ENCODE measurements around the gene CYBB.
"Not testable (repeated sequence)": the region's sequence is repeated elsewhere in the genome, so short reads cannot be mapped to it uniquely, and the experiment has no call there.

Gene CYBB

DNA sequence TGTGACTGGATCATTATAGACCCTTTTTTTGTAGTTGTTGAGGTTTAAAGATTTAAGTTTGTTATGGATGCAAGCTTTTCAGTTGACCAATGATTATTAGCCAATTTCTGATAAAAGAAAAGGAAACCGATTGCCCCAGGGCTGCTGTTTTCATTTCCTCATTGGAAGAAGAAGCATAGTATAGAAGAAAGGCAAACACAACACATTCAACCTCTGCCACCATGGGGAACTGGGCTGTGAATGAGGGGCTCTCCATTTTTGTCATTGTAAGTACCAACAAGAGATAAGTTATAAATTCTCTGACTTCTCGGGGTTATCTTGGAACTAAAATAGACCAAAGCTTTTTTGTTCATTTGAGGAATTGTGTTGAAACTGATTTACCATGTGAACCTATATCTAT lies at the start of gene CYBB:
CYBB (plus strand) TSS at position 203 of the 400 bp plus-strand sequence; CDS start at position 222, 19 bp downstream.
- DNase-seq (ENCODE audit: low read depth in 2 of 2) = no peak

DNA sequence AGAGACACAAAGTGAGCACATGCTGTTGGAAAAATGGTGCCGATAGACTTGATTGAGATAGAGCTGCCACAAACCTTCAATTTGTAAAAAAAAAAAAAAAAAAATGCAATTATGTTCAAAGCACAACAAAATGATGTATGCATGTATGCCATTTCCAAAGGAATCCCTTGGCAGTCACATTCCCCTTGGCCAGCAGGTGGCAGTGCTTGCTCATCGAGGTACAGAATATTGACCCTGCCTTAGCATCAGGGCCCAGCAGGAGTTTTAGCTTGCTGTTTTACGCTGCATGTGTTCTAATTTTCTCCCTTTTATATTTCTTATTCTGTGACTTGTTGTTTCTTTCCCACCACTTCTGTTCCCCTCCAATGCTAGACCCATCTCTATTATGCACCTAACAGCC lies 34.5 kb upstream of the CYBB start:
- DNase-seq (ENCODE audit: low read depth in 2 of 2) = peak; percentile 60 to 62

DNA sequence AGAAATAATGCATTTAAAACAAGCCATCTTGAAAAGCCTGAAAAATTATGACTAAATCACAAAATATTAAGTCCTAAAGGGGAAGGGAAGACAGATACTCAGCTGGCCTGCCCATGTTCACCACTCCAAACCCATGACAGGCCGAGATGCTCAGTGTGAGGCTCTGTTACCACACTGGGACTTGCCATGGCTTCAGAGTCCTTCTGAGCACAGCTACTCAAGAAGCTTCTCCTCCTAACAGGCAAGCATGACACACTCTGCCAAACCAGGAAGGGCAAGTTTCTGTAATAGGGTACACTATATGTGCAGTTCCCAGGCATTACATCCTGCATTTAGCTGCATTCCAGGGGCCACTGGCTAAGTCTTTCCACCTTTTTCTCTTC lies 34.0 kb upstream of the CYBB start:
- no peak for DNase-seq (ENCODE audit: low read depth in 2 of 2)

DNA sequence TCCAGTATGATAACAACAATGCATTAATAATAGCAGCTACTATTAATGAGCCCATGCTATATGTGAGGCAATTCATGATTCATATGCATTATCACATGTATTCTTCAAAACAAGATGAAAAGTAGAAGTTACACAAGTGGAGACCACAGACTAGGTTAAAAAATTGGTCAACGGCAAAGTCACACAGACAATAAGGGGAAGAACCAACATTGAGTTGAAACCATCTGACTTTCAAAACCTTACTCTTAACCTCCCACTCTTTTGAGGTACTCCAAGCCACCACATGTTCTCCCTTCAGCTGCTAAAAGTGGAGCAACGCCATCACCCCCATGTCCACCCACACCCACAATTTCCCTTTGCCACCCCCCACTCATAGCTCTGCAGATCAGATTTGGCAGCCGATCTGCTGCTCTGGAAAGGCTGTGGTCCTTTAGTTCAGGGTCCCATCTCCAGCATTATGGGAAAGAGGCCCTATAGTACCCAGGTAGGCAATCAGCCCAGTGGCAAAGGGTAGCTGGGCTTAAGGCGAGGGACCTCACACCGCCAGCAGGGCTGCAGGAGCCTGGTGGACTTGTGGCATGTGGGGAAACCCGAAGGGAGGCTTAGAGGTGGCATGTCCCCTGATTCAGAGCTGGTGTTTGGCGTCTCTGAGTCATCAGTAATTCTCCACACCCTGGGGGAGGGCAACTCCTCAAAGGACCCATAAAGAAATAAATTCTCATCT lies 33.5 kb upstream of the CYBB start:
- DNase-seq (ENCODE audit: low read depth in 2 of 2) = peak in 1 of 2 donors; percentile 10

DNA sequence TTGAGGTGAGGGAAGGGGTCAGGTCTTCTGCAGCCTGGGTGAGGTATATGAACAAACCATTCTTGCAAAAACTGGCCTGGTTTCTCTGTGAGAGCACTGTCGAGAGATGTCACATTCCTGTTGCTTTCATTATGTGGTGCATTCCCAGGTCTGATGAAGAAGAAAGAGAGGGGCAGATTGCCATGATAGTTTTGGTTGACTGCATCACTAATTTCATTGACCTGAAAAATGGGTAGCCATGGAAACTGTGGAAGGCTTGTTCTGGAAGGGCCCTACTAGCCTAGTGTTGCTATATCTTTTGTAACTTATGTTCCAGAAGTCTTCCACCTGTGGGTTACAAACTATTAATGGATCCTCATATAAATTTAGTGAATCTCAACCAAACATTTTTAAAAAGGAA lies 32.9 kb upstream of the CYBB start:
- DNase-seq (ENCODE audit: low read depth in 2 of 2) = no peak

DNA sequence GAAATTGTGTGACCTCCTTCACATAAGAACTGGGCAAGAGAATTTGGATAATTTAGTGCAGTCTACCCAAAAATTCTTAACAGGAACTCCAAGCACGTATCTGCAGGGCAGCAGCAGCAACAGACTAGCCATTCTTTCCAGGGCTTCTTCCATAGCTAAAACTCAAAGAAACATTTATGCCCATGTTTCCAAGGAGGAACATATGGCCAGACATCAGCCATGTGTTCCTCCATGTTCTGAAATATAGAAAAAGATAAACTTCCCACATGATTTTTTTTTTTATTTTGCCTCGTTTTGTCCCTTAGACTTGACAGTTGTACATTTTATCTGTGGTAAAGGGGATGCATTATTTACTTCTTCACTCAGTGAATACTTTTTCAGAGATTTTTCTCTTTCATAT lies 27.6 kb upstream of the CYBB start:
- no peak for DNase-seq (ENCODE audit: low read depth in 2 of 2)

DNA sequence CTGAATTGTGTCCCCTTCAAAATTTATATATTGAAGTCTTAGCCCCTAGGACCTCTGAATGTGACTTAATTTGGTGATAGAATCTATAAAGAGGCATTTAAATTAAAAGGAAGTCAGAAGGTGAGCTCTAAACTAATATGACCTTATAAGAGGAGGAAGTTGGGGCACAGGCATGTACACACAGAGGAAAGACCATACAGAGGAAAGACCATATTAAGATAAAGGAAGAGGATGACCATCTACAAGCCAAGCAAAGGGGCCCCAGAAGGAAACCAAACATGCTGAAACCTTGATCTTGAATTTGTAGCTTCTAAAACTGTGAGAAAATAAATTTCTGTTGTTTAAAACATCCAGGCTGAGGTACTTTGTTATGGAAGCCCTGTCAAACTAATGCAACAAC lies 26.9 kb upstream of the CYBB start:
- no peak for DNase-seq (ENCODE audit: low read depth in 2 of 2)

DNA sequence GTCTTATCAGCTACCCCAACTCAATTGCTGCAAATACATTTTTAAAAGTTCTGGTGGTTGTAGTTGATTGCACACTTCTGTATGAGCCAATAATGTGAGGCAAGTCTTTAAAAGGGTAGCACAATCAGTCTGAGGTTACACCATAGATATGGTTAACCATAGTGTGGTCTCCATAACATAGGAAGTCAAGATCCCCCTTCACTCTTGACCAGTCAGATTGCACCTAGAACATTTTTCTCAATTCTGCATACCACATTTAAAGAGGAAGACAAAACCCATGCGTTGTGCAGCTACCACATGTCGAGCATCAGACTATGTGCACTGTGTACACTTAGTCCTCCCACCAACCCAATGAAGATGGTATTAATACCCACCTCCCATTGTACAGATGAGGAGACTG lies 26.5 kb upstream of the CYBB start:
- DNase-seq (ENCODE audit: low read depth in 2 of 2) = no peak

DNA sequence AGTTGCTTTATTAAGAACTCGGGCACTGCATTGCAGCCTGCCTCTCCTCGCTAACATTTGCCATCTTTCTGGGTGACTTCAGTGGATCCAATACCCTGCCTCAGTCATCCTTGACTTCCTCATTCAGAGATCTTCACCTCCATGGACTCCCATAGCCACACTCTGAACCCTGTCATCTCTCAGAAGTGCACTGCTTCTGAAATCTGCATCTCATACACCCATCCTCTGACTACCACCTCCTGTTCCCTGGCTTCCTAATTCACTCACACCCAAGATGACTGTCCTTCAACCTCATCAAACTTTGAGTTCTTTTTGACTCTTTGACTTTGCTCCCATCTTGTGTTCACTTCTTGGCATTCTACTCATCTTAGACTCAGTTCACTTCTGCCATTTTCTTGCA lies 25.3 kb upstream of the CYBB start:
- no peak for DNase-seq (ENCODE audit: low read depth in 2 of 2)

DNA sequence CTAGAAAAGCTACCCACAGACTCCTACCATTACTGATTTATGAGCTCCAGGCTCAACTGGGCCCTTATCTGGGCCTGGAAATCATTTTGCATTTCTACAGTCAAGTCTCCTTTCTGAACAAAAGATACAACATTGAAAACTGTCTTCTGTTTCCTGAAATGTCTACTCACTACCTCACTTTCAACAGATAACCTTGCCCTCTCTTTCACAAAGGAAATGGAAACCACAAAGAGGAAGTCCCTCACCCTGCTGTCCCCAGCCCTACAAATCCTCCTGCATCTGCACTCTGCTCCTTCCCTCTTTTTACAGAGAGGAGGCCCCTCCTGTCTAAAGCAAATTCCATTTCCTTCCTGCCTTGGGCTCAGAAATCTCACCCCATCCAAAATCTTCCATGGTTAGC lies 24.8 kb upstream of the CYBB start:
- peak in 1 of 2 donors; percentile 1 for DNase-seq (ENCODE audit: low read depth in 2 of 2)

DNA sequence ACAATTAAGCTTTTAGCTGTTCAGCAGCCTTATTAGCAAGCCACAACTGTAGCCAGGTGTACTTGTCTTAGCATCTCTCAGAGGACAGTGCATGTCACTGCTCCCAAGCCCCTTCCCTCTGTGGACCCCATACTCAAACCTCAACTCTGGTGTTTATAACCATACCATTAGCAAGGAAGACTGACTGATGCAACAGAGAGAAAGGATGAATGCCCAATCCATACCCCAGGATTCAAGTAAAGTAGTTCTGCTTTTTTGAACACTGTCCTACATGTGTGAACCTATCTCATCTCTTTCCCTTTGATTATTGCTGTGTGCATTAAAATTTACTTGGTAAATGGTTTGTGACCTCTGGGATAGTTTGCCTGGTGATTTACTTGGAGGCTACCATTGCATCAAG lies 22.8 kb upstream of the CYBB start:
- no peak for DNase-seq (ENCODE audit: low read depth in 2 of 2)

DNA sequence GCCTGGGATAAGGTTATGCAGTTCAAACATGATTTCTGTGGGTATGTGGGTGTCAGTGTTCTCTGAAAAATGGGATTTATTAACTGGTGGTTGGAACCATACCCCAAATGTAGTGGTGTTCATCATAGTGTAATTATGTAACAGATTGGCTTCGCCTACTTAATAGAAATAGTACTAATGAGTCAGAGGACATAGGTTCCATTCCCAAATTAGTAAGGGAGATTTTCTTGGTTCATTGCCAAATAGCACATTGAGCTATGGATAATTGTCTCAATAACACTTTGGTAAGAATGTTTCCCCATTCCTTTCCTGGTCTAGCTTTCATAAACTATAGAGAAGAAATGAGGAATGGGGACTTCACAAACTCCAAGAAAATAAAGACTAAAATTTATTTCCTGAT lies 20.5 kb upstream of the CYBB start:
- DNase-seq (ENCODE audit: low read depth in 2 of 2) = no peak

DNA sequence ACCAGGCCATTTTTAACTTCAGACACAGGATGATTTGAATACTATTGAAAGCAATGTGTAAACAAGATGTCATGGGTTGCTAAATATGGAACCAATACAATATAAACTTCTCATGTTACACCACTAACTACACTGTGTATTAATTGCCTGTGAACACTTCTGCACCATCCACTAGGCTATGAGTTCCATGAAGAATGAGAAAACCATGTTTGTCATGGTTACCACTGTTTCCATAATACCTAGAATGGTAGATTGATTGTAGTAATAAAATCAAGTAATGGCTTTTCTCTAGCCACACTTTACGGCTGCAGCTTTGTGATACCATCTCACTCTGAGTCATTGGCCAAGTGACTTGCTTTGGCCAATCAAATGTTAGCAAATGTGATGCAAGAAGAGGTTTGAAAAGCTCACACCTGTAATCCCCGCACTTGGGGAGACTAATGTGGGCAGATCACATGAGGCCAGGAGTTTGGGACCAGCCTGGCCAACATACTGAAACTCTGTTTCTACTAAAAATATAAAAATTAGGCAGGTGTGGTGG lies 19.9 kb upstream of the CYBB start:
- DNase-seq (ENCODE audit: low read depth in 2 of 2) = no peak

DNA sequence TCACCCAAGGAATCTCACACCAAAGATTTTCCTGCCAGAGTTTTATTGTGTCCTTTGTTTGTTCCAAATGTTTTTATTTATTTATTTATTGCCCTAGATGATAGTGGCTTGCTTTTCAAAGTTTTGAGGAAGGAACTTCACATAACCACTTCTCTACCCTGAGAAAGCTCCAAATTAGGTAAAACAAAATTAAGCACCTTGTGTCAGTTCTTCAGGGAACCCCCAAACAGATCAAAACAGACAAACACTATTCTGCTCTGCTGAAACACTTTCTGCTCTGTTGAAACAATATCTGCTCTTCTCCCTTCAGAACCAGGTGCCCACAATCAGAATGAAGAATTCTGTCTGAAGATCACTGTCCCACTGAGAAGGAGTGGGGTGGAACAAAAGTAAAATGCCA lies 16.5 kb upstream of the CYBB start:
- no peak for DNase-seq (ENCODE audit: low read depth in 2 of 2)

DNA sequence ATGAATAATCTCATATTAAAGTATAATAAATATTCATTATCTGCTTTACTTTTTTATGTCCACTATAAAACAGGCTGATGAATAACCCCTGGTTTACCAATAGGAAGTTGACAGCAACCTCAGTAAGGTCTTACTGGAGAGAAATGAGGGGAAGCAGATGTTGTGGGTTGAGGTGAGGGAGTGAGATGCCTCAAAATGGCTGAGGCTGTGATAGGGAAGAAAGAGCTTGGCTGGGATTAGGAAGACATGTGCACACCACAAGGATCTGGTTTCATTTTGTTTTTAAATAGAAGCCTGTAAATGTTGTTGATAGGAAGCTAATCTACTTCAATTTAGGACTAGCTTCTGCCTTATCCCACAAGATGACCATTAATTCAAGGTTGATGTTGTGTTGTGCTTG lies 14.4 kb upstream of the CYBB start:
- no peak for DNase-seq (ENCODE audit: low read depth in 2 of 2)

DNA sequence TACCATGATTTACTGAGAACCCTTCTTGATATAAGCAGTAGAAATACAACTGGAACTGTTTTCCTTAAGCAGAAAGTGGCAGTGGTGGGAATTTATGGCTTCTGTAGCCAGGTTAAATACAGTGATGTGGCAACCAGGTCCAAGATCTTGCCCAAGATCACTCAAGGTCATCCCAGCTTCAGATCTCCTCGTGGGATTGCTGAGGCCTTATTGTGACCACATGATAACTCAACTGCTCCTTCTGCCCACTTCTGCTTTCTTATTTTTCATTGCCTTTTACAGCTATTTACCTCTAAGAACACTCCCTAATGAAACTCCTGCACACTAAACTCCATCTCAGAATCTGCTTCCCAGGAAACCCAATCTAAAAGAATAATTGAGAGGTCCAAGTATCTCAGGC lies 12.4 kb upstream of the CYBB start:
- no peak for DNase-seq (ENCODE audit: low read depth in 2 of 2)

DNA sequence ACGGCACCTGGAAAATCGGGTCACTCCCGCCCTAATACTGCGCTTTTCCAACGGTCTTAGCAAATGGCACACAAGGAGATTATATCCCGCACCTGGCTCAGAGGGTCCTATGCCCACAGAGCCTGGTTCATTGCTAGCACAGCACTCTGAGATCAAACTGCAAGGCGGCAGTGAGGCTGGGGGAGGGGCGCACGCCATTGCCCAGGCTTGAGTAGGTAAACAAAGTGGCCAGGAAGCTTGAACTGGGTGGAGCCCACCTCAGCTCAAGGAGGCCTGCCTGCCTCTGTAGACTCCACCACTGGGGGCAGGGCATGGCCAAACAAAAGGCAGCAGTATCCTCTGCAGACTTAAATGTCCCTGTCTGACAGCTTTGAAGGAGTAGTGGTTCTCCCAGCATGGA lies 11.0 kb upstream of the CYBB start:
- DNase-seq (ENCODE audit: low read depth in 2 of 2) = not testable (repeated sequence)

DNA sequence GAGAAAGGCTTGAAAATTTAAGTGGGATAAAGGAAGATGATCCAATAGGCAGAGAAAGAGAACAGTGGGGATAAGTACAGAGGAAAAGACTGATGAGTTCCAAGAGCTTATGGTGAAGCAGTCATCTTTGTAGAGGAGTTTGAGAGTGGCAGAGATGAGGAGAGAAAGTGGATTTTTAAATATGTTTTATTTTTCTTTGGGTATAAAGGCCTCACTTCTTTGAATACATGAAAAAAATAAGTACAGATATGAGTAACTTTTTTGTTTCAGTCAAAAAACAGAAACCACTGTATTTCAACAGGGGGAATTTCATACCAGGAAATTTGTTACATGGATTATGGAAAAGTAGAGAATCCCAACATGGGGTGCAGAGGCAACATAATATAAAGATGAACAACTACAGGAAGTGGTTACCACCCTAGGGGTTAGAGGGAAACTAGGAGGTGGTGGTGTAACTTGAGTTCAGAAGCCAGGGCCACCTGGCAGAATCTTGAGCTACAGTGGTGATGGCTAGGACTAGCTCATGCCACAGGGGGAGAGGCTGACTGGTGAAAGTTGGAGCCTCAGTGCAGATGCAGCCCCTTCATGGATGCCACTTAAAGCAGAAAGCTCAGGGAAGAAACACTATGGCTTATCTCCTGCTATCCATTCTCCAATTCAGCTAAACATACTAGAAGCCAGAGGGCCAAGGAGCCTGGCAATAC lies 3.4 kb upstream of the CYBB start:
- no peak for DNase-seq (ENCODE audit: low read depth in 2 of 2)

DNA sequence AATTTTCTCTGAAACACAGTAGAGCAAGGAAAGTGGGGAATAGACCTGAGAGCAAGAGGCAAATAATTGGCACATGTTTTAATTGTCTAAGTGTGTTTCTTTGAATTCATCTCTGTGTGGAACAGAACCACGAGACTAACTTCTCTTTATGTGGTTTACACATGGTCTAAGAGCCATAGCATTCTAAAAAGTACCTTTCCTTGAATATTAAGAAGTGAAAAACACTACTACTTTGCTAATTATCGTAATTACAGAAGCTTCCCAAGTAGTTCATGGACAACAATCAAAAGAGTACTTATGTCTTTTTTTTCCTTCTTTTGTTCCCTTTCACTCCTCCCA lies 2.9 kb upstream of the CYBB start:
- DNase-seq (ENCODE audit: low read depth in 2 of 2) = no peak

DNA sequence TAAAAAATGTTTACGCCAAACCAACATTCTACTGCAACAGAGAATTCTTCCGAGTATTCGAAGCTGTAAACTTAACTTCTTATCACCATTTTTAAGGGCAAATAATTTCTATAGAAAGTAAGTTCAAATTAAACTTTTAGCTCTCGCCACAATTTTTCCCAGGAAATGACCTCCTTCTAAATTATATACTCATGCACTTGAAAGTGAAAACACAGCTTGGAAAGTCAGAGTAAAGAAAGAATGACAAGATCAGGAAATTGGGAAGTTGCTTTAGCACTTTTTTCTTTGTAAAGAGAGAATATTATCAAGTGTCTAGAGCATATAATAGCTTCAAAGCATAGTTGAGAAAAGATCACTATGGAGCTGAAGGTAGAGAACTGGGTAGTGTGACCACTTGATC lies 1.2 kb downstream of the CYBB start:
- DNase-seq (ENCODE audit: low read depth in 2 of 2) = no peak

DNA sequence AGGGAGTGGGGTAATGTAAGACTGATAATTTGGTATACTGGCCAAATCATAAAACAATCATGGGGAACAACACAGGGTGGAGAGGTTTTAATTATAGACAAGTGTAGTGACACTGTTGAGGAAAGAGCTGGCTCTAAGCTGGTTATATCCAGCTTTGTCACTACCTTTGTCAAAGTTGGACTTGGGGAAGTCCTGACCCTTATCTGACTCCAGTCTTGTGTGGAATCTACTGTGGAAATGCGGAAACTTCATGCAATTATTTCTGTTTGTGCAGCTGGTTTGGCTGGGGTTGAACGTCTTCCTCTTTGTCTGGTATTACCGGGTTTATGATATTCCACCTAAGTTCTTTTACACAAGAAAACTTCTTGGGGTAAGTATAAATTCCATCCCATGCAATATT lies 2.0 kb downstream of the CYBB start:
- DNase-seq (ENCODE audit: low read depth in 2 of 2) = no peak

DNA sequence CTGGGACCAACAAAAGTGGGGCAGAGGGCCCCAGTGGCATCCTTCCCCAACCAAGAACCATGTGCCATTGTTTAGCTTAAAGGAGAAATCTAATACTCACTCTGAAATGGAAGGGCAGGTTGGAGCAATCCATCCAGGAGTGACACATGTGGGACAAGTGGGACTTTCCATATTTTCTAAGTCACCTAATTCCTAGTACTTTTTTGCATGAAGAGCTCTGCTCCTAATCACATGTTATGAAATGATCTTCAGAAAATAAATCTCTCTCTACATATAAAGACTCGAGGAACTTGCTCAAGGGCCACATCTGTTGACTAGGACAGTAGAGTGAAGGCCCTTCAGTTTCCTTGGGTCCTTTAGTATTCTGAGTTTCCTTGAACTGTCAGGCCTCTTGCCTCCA lies 2.5 kb downstream of the CYBB start:
- no peak for DNase-seq (ENCODE audit: low read depth in 2 of 2)

DNA sequence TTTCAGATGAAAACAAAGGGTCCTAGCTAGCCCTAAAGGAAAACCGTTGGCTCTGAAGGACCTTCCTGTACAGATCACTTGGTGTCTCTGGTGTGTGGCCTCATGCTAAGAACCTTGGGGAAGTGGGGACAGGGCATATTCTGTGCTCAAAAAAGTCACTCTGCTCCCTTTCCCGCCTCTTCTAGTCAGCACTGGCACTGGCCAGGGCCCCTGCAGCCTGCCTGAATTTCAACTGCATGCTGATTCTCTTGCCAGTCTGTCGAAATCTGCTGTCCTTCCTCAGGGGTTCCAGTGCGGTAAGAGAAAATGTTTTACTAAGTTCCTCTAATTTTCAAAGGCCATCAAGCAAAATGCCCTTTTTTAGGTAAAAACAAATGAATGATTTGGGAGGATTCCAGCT lies 3.4 kb downstream of the CYBB start:
- DNase-seq (ENCODE audit: low read depth in 2 of 2) = no peak

DNA sequence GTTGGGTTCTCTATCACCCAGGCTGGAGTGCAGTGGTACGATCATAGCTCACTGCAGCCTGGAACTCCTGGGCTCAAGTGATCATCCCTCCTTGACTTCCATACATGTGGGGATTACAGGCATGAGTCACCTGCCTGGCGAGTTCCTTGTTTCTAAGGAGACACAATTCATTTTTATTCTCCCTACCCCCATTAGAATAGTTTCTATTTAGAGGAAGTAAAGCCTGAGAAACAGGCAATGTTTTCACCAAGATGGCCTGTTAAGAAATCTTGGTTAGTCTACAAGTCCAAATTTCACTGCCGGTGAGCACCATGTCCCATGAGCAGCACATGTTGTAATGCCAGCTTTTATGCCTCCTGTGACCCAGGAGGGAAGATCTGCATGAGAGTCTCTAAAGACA lies 5.7 kb downstream of the CYBB start:
- no peak for DNase-seq (ENCODE audit: low read depth in 2 of 2)

All from stimulated activated CD8-positive, alpha-beta memory T cell treated with anti-CD3 and anti-CD28 coated beads, Interleukin-7, amount 100 ng/mL, for 4 hours (primary cell).